ENCODE data around the gene PRDM1.

- TF ChIP-seq CTCF (CRISPR knock-in tag; IDR thresholded peaks at IDR 0.05) (no peak), MBD4 (IDR thresholded peaks at IDR 0.05; ENCODE audit: borderline replicate concordance, low read length) (no peak), MAZ (IDR thresholded peaks at IDR 0.05; ENCODE audit: borderline replicate concordance, low read depth, low read length) (no peak), MAZ (CRISPR knock-in tag; IDR thresholded peaks at IDR 0.05; ENCODE audit: low read depth) (no peak), CEBPB (IDR thresholded peaks at IDR 0.05; ENCODE audit: borderline replicate concordance, low read depth, low read length) (no peak), JUN (CRISPR knock-in tag; IDR thresholded peaks at IDR 0.05) (no peak), KLF13 (CRISPR knock-in tag; IDR thresholded peaks at IDR 0.05) (no peak), SRF (IDR thresholded peaks at IDR 0.05; ENCODE audit: low read depth, low read length) (no peak), CREM (IDR thresholded peaks at IDR 0.05) (no peak), CREM (CRISPR knock-in tag; IDR thresholded peaks at IDR 0.05) (no peak)
Observed at GRCh38 chr6:106102967-106103727, 17.0 kb downstream of the PRDM1 start.
